HT1080 (cell line): ENCODE measurements around the gene IFT122. TPM values are rescaled to one million over a fixed set of nuclear protein-coding genes. Genes with fewer than 3 reads are reported as not detected.

Experiments
- small RNA-seq: library from RNA; depleted of rRNA; stranded (forward); fragments of <200 nt; gene quantifications from one replicate; pipeline ENCODE3, GENCODE V24; 2014
- total RNA-seq: library from RNA; depleted of rRNA; stranded (reverse); fragments of >200 nt; shearing (Covaris generic); gene quantifications from 2 replicates; pipeline ENCODE4 v1.2.3, GENCODE V29; 2014; rRNA removed

IFT122 gene
- total RNA-seq, 1 experiment from 2014 or later, result 14.6 TPM

Small RNAs within 50 kb of the gene (small RNA-seq; reads per million reads assigned to genes)
- gene SNORA7B, result 63.3 reads per million, percentile 95 among the genes with 10 or more reads in this experiment

Other genes starting within 250 kb of the IFT122 start
- 155 and 158 TPM in 2 replicates for gene COPG1, start 190.6 kb upstream of the IFT122 start, total RNA-seq
- gene HMCES, start 161.4 kb upstream of the IFT122 start, total RNA-seq, result 37.4 and 54.9 TPM in 2 replicates
- gene EFCAB12, start 11.6 kb upstream of the IFT122 start, total RNA-seq, result not detected in 2 replicates
- 26.0 and 35.7 TPM in 2 replicates for gene MBD4, start 276 bp upstream of the IFT122 start, total RNA-seq
- not detected in 2 replicates for gene RHO, start 88.4 kb downstream of the IFT122 start, total RNA-seq
- not detected in 2 replicates for gene H1-8, start 103.0 kb downstream of the IFT122 start, total RNA-seq
- 26.7 and 28.5 TPM in 2 replicates for gene PLXND1, start 166.5 kb downstream of the IFT122 start, total RNA-seq